Aorta (tissue), 5 donors: ENCODE data around the gene CLIP4. TPM values are rescaled to one million over a fixed set of nuclear protein-coding genes. Genes with fewer than 3 reads are reported as not detected.
A peak's percentile ranks its signal among the peaks of the same experiment; 100 is the strongest.

Source experiments
- ATAC-seq: fragments of 200-7000 bp; cut with Tn5 transposase; one replicate; pipeline ENCODE4 v1.9.1; 2022; ENCODE audit warnings: moderate library complexity; ENCODE audit not compliant: low FRiP score
- DNase-seq, 2 donors: peaks; one replicate each; pipeline ENCODE4 v3.0.0-alpha.2; 2020
- H3K27ac ChIP-seq, 2 donors: one replicate each; pipeline ENCODE4 v1.5.1; 2013; ENCODE audit warnings: low read length in 2 of 2, mild to moderate bottlenecking in 2 of 2, moderate library complexity in 2 of 2, control low read depth in 1 of 2, inconsistent platforms in 1 of 2, low read depth in 1 of 2
- H3K27me3 ChIP-seq, 2 donors: one replicate each; pipeline ENCODE4 v1.6.1; 2013; ENCODE audit warnings: control low read depth in 1 of 2, low read length in 1 of 2, mild to moderate bottlenecking in 1 of 2, moderate library complexity in 1 of 2; ENCODE audit not compliant: insufficient read depth in 2 of 2, control insufficient read depth in 1 of 2
- H3K36me3 ChIP-seq, 2 donors: one replicate each; pipeline ENCODE4 v1.6.1; 2013; ENCODE audit warnings: control low read depth in 1 of 2, low read length in 1 of 2, mild to moderate bottlenecking in 1 of 2; ENCODE audit not compliant: insufficient read depth in 2 of 2, control insufficient read depth in 1 of 2
- H3K4me1 ChIP-seq, 2 donors: one replicate each; pipeline ENCODE4 v1.6.1; 2013; ENCODE audit warnings: low read length in 2 of 2, control low read depth in 1 of 2, mild to moderate bottlenecking in 1 of 2, moderate library complexity in 1 of 2; ENCODE audit not compliant: insufficient read depth in 2 of 2, control insufficient read depth in 1 of 2
- H3K4me3 ChIP-seq, 2 donors: one replicate each; pipeline ENCODE4 v1.5.1; 2013; ENCODE audit warnings: low read length in 2 of 2, control low read depth in 1 of 2, mild to moderate bottlenecking in 1 of 2
- H3K9me3 ChIP-seq: one replicate; pipeline ENCODE4 v1.6.1; 2013; ENCODE audit warnings: mild to moderate bottlenecking, low read length; ENCODE audit not compliant: control insufficient read depth
- WGBS, 2 donors: extraction: QIAGEN DNeasy Blood & Tissue Kit; methylation state at CpG; one replicate each; pipeline ENCODE4 v1.1.7; 2013; 5-methylcytosine and 5-hydroxymethylcytosine counted together
- intact Hi-C, 2 donors: fragments of 100-400 bp; cut with DNase I; formaldehyde crosslinking; loops; one replicate each; pipeline versions ENCODE4 v1.14.2 to v1.15.0; 2022
- polyA plus RNA-seq, 2 donors: library from polyadenylated mRNA; stranded (reverse); fragments of 200-250 nt; gene quantifications; one replicate each; pipeline ENCODE4 v1.2.3, GENCODE V29; 2013
- total RNA-seq, 2 donors: library from RNA; stranded (reverse); fragmentation: NEBNext Ultra II Directional; extraction: Animal tissue kit (Norgen Biotek cat#: 25700); gene quantifications; one replicate each; pipeline ENCODE4 v1.2.1, GENCODE V29; 2021
- donor health status: healthy with polysubstance abuse.
- donor health status: Bipolar disorder and iron deficiency.
- donor health status: DM: no; HTN: no; CAD: no.
- donor health status: DM: no; HTN: no; CAD: no.
- donor health status: DM: yes; HTN: yes; CAD: no.

The CLIP4 gene
- total and polyA plus RNA-seq, 4 donors: 7.6 to 52.3 (median 31.8) TPM

DNA sequence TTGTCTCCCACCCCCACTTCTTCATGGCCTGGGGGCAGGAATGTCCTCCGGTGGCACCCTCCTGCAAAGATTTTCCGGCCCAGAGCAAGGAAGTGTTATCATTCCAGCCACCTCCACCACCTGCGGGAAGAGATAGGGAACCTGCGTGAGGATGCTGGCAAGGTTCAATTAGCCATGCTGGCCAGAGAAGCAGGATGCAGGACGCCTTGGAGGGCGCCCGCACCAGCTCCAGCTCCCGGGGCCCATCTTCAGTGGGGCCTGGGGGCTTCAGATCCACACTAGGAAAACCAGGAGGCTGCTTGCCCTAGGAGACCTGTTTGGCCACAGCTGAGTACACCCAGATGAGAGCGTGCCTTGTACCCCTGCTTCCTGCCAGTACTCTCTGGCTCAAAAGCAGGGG, 113.7 kb downstream of the CLIP4 start:
- 74 to 75% methylated on average over 9 of the region's 9 CpGs for WGBS, 2 donors
- H3K4me3 ChIP-seq: no peak overlapping the region
- H3K4me1 ChIP-seq: no peaks in the 10 kb centered on the region
- H3K27me3 ChIP-seq: peaks cover 0 to 1% of the 10 kb centered on the region in 2 donors
- no peak for ATAC-seq
- intact Hi-C loops: no loop called here
- H3K27ac ChIP-seq: no peak overlapping the region
- H3K36me3 ChIP-seq: no peaks in the 10 kb centered on the region
- no peaks in the 10 kb centered on the region for H3K9me3 ChIP-seq
- DNase-seq: no peak

DNA sequence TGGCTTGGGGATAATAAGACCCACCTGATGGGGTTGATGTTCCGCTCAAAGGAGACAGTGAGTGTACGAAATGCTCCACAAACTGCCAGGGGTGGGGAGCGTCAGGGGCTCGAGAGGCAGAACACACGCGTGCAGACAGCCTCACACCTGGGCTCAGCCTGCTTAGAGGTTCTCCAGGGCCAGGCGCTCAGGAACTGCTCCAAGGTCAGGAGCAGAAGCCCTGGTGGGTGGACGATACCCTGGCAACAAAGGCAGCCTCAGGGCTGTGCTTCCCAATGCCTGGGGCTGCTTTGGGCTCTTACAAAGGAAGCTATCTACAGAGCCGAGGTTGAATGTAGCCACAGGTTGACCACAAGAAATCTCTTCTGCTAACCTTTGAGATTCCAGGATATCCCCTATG, 114.4 kb downstream of the CLIP4 start:
- no peaks in the 10 kb centered on the region for H3K4me1 ChIP-seq
- no peak overlapping the region for H3K27ac ChIP-seq
- DNase-seq (peak in 1 of 2 donors; percentile 65), ATAC-seq (no peak)
- no peaks in the 10 kb centered on the region for H3K9me3 ChIP-seq
- H3K27me3 ChIP-seq: peaks cover 0 to 1% of the 10 kb centered on the region in 2 donors
- no peak overlapping the region for H3K4me3 ChIP-seq
- intact Hi-C loops: no loop called here
- H3K36me3 ChIP-seq: no peaks in the 10 kb centered on the region
- WGBS, 2 donors: 85 to 86% methylated on average over 9 of the region's 9 CpGs

- 89 to 91% methylated on average over 14 of the region's 14 CpGs for WGBS, 2 donors
- ATAC-seq (no peak), DNase-seq (no peak)
- no peaks in the 10 kb centered on the region for H3K4me1 ChIP-seq
- H3K27ac ChIP-seq: no peak overlapping the region
- intact Hi-C loops: no loop called here
- no peak overlapping the region for H3K4me3 ChIP-seq
- H3K27me3 ChIP-seq: peaks cover 0 to 1% of the 10 kb centered on the region in 2 donors
- H3K36me3 ChIP-seq: no peaks in the 10 kb centered on the region
- H3K9me3 ChIP-seq: no peaks in the 10 kb centered on the region
Measured at GRCh38 chr2:29232041-29232440, 116.8 kb downstream of the CLIP4 start.

DNA sequence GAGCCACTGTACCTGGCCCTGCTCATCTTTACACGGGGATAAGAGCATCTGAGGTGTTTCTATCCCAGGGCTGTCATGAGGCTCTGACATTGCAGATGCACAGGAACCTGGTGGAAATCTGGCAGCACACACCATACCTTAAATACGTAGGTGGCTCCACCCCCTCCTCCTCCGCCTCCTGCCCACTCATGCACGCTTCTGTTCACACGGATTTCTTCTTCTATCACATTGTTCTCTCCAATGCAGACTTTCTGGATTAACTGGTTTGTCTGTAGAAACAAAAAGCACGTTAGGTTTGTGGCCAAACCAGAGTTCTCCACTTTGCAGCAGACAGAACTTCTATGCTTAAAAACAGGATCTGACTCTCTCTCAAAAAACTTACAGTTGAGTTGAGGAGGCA, 118.2 kb downstream of the CLIP4 start:
- Histone ChIP-seq H3K4me1 (no peaks in the 10 kb centered on the region), H3K36me3 (no peaks in the 10 kb centered on the region), H3K9me3 (no peaks in the 10 kb centered on the region), H3K27me3 (peaks cover 0 to 1% of the 10 kb centered on the region in 2 donors), H3K4me3 (no peak overlapping the region), H3K27ac (no peak overlapping the region)
- no peak for ATAC-seq
- 59 to 61% methylated on average over 6 of the region's 6 CpGs for WGBS, 2 donors
- no peak for DNase-seq
- intact Hi-C loops: no loop called here

- Histone ChIP-seq H3K36me3 (no peaks in the 10 kb centered on the region), H3K27ac (no peak overlapping the region), H3K4me1 (no peaks in the 10 kb centered on the region), H3K4me3 (no peak overlapping the region), H3K9me3 (no peaks in the 10 kb centered on the region), H3K27me3 (peaks cover 0 to 1% of the 10 kb centered on the region in 2 donors)
- intact Hi-C loops: no loop called here
- ATAC-seq (no peak), DNase-seq (no peak)
- 66 to 68% methylated on average over 3 of the region's 3 CpGs for WGBS, 2 donors
Measured at GRCh38 chr2:29235411-29235810, 120.2 kb downstream of the CLIP4 start.

- intact Hi-C loops: no loop called here
- H3K36me3 ChIP-seq: no peaks in the 10 kb centered on the region
- peaks cover 0 to 1% of the 10 kb centered on the region in 2 donors for H3K27me3 ChIP-seq
- H3K4me1 ChIP-seq: no peaks in the 10 kb centered on the region
- ATAC-seq: no peak
- H3K9me3 ChIP-seq: no peaks in the 10 kb centered on the region
- DNase-seq: no peak
- 90 to 93% methylated on average over 6 of the region's 6 CpGs for WGBS, 2 donors
- no peak overlapping the region for H3K27ac ChIP-seq
- no peak overlapping the region for H3K4me3 ChIP-seq
Measured at GRCh38 chr2:29236074-29236473, 120.9 kb downstream of the CLIP4 start.

DNA sequence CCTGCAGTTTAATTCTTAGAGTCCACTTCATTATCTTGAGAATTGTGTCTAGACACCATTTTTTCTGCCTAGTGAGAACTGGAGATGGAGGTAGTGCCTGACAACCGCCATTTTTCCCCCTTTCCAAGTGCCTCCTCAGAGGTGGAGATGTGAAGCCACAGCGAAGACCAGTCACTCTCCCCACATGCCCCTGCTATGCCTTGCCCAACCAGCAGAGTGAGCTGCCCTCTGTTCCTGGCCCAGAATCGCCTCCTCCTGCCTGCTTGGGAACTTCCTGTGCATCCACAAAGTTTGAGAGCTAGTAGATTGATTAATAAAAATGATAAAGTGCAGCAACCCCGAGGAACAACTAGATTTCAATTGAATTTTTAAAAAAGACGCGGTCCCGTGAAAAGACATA, 123.3 kb downstream of the CLIP4 start:
- intact Hi-C loops: no loop called here
- DNase-seq (no peak), ATAC-seq (no peak)
- Histone ChIP-seq H3K4me1 (no peaks in the 10 kb centered on the region), H3K27me3 (no peaks in the 10 kb centered on the region), H3K27ac (no peak overlapping the region), H3K9me3 (no peaks in the 10 kb centered on the region), H3K36me3 (no peaks in the 10 kb centered on the region), H3K4me3 (no peak overlapping the region)
- 58 to 64% methylated on average over 7 of the region's 7 CpGs for WGBS, 2 donors

Other genes with a start within 250 kb of the CLIP4 start
- 10 to 100 TPM in 1 of 2 donors, 1 to 10 TPM in 1; 8.1 to 14.7 TPM for gene TRMT61B, start 245.1 kb upstream of the CLIP4 start, total RNA-seq
- gene TRMT61B, start 245.1 kb upstream of the CLIP4 start, polyA plus RNA-seq: 10 to 100 TPM; 14.1 to 15.9 TPM
- gene WDR43, start 220.7 kb upstream of the CLIP4 start, total RNA-seq: 10 to 100 TPM; 41.4 to 53.1 TPM
- 10 to 100 TPM in 1 of 2 donors, 1 to 10 TPM in 1; 9.0 to 17.3 TPM for gene WDR43, start 220.7 kb upstream of the CLIP4 start, polyA plus RNA-seq
- gene TOGARAM2, start 134.1 kb upstream of the CLIP4 start, total RNA-seq: under 1 TPM; 0.65 to 0.78 TPM
- gene TOGARAM2, start 134.1 kb upstream of the CLIP4 start, polyA plus RNA-seq: 1 to 10 TPM in 1 of 2 donors, under 1 TPM in 1; 0.50 to 2.2 TPM
- gene PCARE, start 40.9 kb upstream of the CLIP4 start, total RNA-seq: not detected
- gene PCARE, start 40.9 kb upstream of the CLIP4 start, polyA plus RNA-seq: under 1 TPM in 1 of 2 donors, not detected in 1; 0.13 TPM